ENCODE measurements around the gene RHCG. TPM values are rescaled to one million over a fixed set of nuclear protein-coding genes. Genes with fewer than 3 reads are reported as not detected.

Gene RHCG
- total RNA-seq, 2 experiments from 2014 or later, result not detected

DNA sequence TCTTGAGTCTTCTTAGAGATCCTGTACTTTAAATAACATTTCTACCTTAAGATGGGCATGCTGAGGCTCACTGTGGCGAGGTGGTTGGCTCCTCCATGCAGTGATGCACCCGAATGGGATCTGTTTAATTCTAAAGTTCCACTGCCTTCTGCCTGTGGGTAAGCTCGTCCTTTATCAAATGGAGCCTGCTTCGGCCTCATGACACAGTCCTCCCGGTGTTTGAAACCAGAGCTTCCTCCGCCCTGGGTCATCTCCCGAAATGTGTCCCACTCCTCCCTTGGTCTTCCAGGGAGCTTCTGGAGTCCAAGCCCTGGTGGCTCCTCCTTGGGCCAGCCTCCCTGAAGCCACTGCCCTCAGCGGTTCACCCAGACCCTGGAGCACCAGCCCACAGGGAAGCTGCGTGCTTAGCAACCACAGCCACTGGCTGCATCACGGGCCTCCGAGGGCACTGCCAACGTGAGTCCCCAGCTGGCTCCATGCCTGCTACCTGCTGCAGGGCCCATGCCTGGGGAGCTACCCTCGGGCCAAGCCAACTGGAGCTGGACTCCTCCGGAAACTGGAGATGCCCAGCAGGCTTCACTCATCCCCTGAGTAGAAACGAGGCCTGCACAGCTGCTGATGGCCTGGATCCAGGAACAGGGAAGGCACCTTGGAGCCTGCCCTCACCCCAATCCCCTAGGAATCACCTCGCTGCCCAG, 3.3 kb downstream of the RHCG start:
- CTCF ChIA-PET, result interaction anchor here (0.9 to 1.1 kb wide), 2 partner anchors 21 to 286 kb away, joined by 3 read pairs; no protein-coding TSS in a partner anchor
- POLR2A ChIA-PET, result no interaction called here
- intact Hi-C loops (cut with micrococcal nuclease), result loop anchor here (5.0 kb wide), 1 partner anchor 64 kb away; no protein-coding TSS in a partner anchor
- no peaks in the 10 kb centered on the region for H3K9me3 Mint-ChIP-seq
- H3K36me3 Mint-ChIP-seq (ENCODE audit: low read depth), result no peaks in the 10 kb centered on the region
- TF ChIP-seq CTCF (IDR thresholded peaks at IDR 0.05), result no peak
- no peak overlapping the region for H3K27ac Mint-ChIP-seq
- H3K4me3 Mint-ChIP-seq, result no peak overlapping the region
- H3K4me1 Mint-ChIP-seq (ENCODE audit: low read depth), result peaks cover 8% of the 10 kb centered on the region
- no peak for ATAC-seq
- H3K27me3 Mint-ChIP-seq, result peaks cover 41% of the 10 kb centered on the region
- DNase-seq, result no peak

- Mint-ChIP-seq H3K27ac (no peak overlapping the region), H3K4me1 (ENCODE audit: low read depth) (peaks cover 8% of the 10 kb centered on the region), H3K27me3 (peaks cover 46% of the 10 kb centered on the region), H3K4me3 (no peak overlapping the region), H3K9me3 (no peaks in the 10 kb centered on the region), H3K36me3 (ENCODE audit: low read depth) (no peaks in the 10 kb centered on the region)
- POLR2A ChIA-PET, result interaction anchor here (0.6 kb wide), 1 partner anchor 21 kb away, joined by 4 read pairs; no protein-coding TSS in a partner anchor
- intact Hi-C loops (cut with micrococcal nuclease), result loop anchor here (5.0 kb wide), 1 partner anchor 65 kb away; no protein-coding TSS in a partner anchor
- ATAC-seq, result no peak
- CTCF ChIA-PET, result interaction anchor here (0.7 to 1.9 kb wide), 4 partner anchors 20 to 133 kb away, joined by 3 to 7 read pairs (median 4); no protein-coding TSS in a partner anchor
- DNase-seq, result no peak
- no peak for TF ChIP-seq CTCF (IDR thresholded peaks at IDR 0.05)
Measured at GRCh38 chr15:89492111-89492641, 4.2 kb downstream of the RHCG start.

- no peak overlapping the region for H3K4me3 Mint-ChIP-seq
- H3K4me1 Mint-ChIP-seq (ENCODE audit: low read depth), result peaks cover 5% of the 10 kb centered on the region
- no peak for TF ChIP-seq CTCF (IDR thresholded peaks at IDR 0.05)
- ChIA-PET CTCF (interaction anchor here (1.5 to 1.9 kb wide), 2 partner anchors 132 kb away, joined by 5 to 7 read pairs; no protein-coding TSS in a partner anchor), POLR2A (interaction anchor here (0.7 kb wide), 1 partner anchor 123 kb away, joined by 3 read pairs; no protein-coding TSS in a partner anchor)
- ATAC-seq (no peak), DNase-seq (no peak)
- H3K27ac Mint-ChIP-seq, result no peak overlapping the region
- intact Hi-C loops (cut with micrococcal nuclease), result loop anchor here (5.0 kb wide), 1 partner anchor 66 kb away; no protein-coding TSS in a partner anchor
- peaks cover 40% of the 10 kb centered on the region for H3K27me3 Mint-ChIP-seq
- no peaks in the 10 kb centered on the region for H3K9me3 Mint-ChIP-seq
- H3K36me3 Mint-ChIP-seq (ENCODE audit: low read depth), result no peaks in the 10 kb centered on the region
Measured at GRCh38 chr15:89490814-89491315, 5.5 kb downstream of the RHCG start.

DNA sequence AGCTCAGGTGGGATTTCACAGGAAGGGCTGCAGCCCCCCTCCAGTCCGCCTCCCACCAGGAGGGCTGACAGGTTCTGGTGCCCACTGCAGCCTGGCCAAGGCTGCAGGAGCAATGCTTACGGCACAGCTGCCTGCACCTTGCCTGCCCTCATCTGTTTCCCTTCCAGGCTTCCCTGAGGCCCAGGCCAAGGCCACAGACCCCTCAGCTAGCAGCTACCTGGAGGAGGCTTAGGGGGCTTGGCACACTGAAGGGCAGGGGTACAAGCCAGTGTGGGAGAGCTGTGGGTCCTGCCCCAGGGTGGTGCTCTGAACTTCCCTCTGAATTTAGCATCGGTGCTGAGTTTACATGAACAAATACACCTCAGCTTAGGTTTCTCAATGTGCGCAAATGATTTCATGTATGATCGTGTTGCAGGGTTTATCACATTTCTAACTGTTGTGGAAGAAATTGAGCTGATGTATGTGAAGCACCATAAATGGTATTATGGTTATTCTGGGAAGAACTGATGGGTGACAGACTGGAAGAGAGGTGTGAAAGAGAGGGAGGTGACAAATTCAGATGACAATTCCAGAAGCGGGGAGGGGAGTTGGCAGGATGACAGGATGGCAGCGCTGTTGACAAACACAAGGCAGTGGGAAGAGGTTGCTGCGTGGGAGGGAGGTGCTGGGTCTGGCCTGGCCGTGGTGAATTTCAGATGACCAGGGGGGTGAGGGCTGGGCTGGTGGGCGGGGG, 6.1 kb downstream of the RHCG start:
- CTCF ChIA-PET, result interaction anchor here (1.5 kb wide), 1 partner anchor 131 kb away, joined by 5 read pairs; no protein-coding TSS in a partner anchor

More for the DNA sequence above, 6.1 kb downstream of the RHCG start:
- no peak overlapping the region for H3K4me3 Mint-ChIP-seq
- H3K4me1 Mint-ChIP-seq (ENCODE audit: low read depth), result peaks cover 8% of the 10 kb centered on the region
- DNase-seq (no peak), ATAC-seq (no peak)
- POLR2A ChIA-PET, result interaction anchor here (0.7 kb wide), 1 partner anchor 122 kb away, joined by 3 read pairs; no protein-coding TSS in a partner anchor
- H3K27me3 Mint-ChIP-seq, result peaks cover 39% of the 10 kb centered on the region
- intact Hi-C loops (cut with micrococcal nuclease), result loop anchor here (5.0 kb wide), 1 partner anchor 67 kb away; no protein-coding TSS in a partner anchor
- no peak overlapping the region for H3K27ac Mint-ChIP-seq
- TF ChIP-seq CTCF (IDR thresholded peaks at IDR 0.05), result no peak
- H3K9me3 Mint-ChIP-seq, result no peaks in the 10 kb centered on the region
- H3K36me3 Mint-ChIP-seq (ENCODE audit: low read depth), result no peaks in the 10 kb centered on the region

All from activated CD8-positive, alpha-beta T cell treated with anti-CD3 and anti-CD28 coated beads for 36 hours (primary cell).